ENCODE results near the gene CPEB4. TPM values are rescaled to one million over a fixed set of nuclear protein-coding genes. Genes with fewer than 3 reads are reported as not detected.

CPEB4 gene
- total and polyA plus RNA-seq, 2 donors (not counting 3 experiments of a cell fraction or from before 2014, with no cell fraction given): 11.3 to 16.4 TPM

- H3K9me1 ChIP-seq (replicated peaks; ENCODE audit: control insufficient read depth, extremely low read depth, insufficient read depth, low read length): no peaks in the 10 kb centered on the region
- H4K20me1 ChIP-seq (replicated peaks; ENCODE audit: control insufficient read depth, extremely low read depth, insufficient read depth, low read length): no peaks in the 10 kb centered on the region
- H3K9me3 ChIP-seq (replicated peaks; ENCODE audit: control insufficient read depth, insufficient read depth, low read length): no peaks in the 10 kb centered on the region
- H3K9ac ChIP-seq (replicated peaks; ENCODE audit: extremely low read depth, insufficient read depth, low read length): no peak overlapping the region
- no peak for TF ChIP-seq MAX (IDR thresholded peaks at IDR 0.05; ENCODE audit: insufficient read depth, insufficient read length)
- TF ChIP-seq JUN (IDR thresholded peaks at IDR 0.05; ENCODE audit: borderline replicate concordance, insufficient read depth, insufficient read length, low read depth): peak; percentile 51
- intact Hi-C loops (cut with micrococcal nuclease) (loop anchor here (1.0 kb wide), 1 partner anchor 16 kb away; no protein-coding TSS in a partner anchor), dilution Hi-C loops (cut with MboI; ENCODE audit: extremely low pct_ligation_motif_present, low sequenced_read_pairs) (no loop called here)
- ChIA-PET CTCF (interaction anchor here (1.1 to 3.7 kb wide), 17 partner anchors 11 to 310 kb away, joined by 3 to 70 read pairs (median 18); partner anchors contain the start of genes BOD1 and CPEB4), POLR2A (no interaction called here)
- H3K4me3 ChIP-seq (replicated peaks in 1 of 3; ENCODE audit: insufficient read depth in 1 of 3, low read depth in 1 of 3, low read length in 3 of 3): no peak overlapping the region
- FAIRE-seq (peak; percentile 67), DNase-seq (ENCODE audit: low read depth, low spot score) (no peak)
- no peaks in the 10 kb centered on the region for H3K27me3 ChIP-seq (ENCODE audit: control insufficient read depth in 2 of 2, insufficient read depth in 2 of 2, low read length in 2 of 2)
- H2AFZ ChIP-seq (ENCODE audit: low read depth, low read length): no peak overlapping the region
- H3K4me1 ChIP-seq (ENCODE audit: control insufficient read depth, extremely low read depth, insufficient read depth, low read length): peaks cover 16% of the 10 kb centered on the region
- H3K4me2 ChIP-seq (ENCODE audit: insufficient read depth, low read length): no peak overlapping the region
- BruUV-seq (replicated peaks): no TSS peak
- H3K36me3 ChIP-seq (ENCODE audit: control insufficient read depth in 2 of 2, extremely low read depth in 1 of 2, insufficient read depth in 2 of 2, low read length in 2 of 2): no peaks in the 10 kb centered on the region
- no peak overlapping the region for H3K27ac ChIP-seq (ENCODE audit: insufficient read depth, low read depth, low read length)
- peaks cover 9% of the 10 kb centered on the region for H3K79me2 ChIP-seq (ENCODE audit: control insufficient read depth, insufficient read depth, low read length)
Observed at GRCh38 chr5:173926359-173926758, 38.2 kb downstream of the CPEB4 start.

GRCh38 chr5:173928871-173929574 lies 40.9 kb downstream of the CPEB4 start:
- ChIA-PET POLR2A (no interaction called here), CTCF (interaction anchor here (1.3 to 1.7 kb wide), 2 partner anchors 44 to 313 kb away, joined by 3 to 4 read pairs; no protein-coding TSS in a partner anchor)
- no TSS peak for BruUV-seq (replicated peaks)
- no peak for DNase-seq (ENCODE audit: low read depth, low spot score)
- Histone ChIP-seq H3K79me2 (ENCODE audit: control insufficient read depth, insufficient read depth, low read length) (no peaks in the 10 kb centered on the region), H3K4me3 (replicated peaks in 1 of 3; ENCODE audit: insufficient read depth in 1 of 3, low read depth in 1 of 3, low read length in 3 of 3) (no peak overlapping the region), H3K9me1 (replicated peaks; ENCODE audit: control insufficient read depth, extremely low read depth, insufficient read depth, low read length) (no peaks in the 10 kb centered on the region), H3K27me3 (ENCODE audit: control insufficient read depth in 2 of 2, insufficient read depth in 2 of 2, low read length in 2 of 2) (no peaks in the 10 kb centered on the region), H4K20me1 (replicated peaks; ENCODE audit: control insufficient read depth, extremely low read depth, insufficient read depth, low read length) (no peaks in the 10 kb centered on the region), H3K4me1 (ENCODE audit: control insufficient read depth, extremely low read depth, insufficient read depth, low read length) (peaks cover 8% of the 10 kb centered on the region), H3K27ac (ENCODE audit: insufficient read depth, low read depth, low read length) (no peak overlapping the region), H2AFZ (ENCODE audit: low read depth, low read length) (no peak overlapping the region), H3K9ac (replicated peaks; ENCODE audit: extremely low read depth, insufficient read depth, low read length) (no peak overlapping the region), H3K36me3 (ENCODE audit: control insufficient read depth in 2 of 2, extremely low read depth in 1 of 2, insufficient read depth in 2 of 2, low read length in 2 of 2) (no peaks in the 10 kb centered on the region), H3K9me3 (replicated peaks; ENCODE audit: control insufficient read depth, insufficient read depth, low read length) (no peaks in the 10 kb centered on the region), H3K4me2 (ENCODE audit: insufficient read depth, low read length) (no peak overlapping the region)
- FAIRE-seq: no peak
- no peak for TF ChIP-seq POLR2AphosphoS5 (IDR thresholded peaks at IDR 0.05; ENCODE audit: insufficient read depth, low read depth, low read length)
- dilution Hi-C loops (cut with MboI; ENCODE audit: extremely low pct_ligation_motif_present, low sequenced_read_pairs) (no loop called here), intact Hi-C loops (cut with micrococcal nuclease) (no loop called here)

Data from endothelial cell of umbilical vein (primary cell).